H1 (cell line): ENCODE measurements around the gene RBP3. TPM values are rescaled to one million over a fixed set of nuclear protein-coding genes. Genes with fewer than 3 reads are reported as not detected.

Source experiments
- CBX8 ChIP-seq: fragments of 300-800, 300-1000 bp; sonication (generic); IDR thresholded peaks from 2 replicates; pipeline ENCODE4 v1.7.1; 2016; ENCODE audit warnings: low read depth, low read length, borderline replicate concordance
- SUZ12 ChIP-seq: fragments of 200-600 bp; sonication (generic); IDR thresholded peaks from 2 replicates; pipeline ENCODE4 v1.6.1; 2012; ENCODE audit warnings: mild to moderate bottlenecking, inconsistent platforms, low read length, moderate library complexity, mixed read lengths
- polyA plus RNA-seq, 7 experiments: library from polyadenylated mRNA; depleted of rRNA in 3 of 7; stranded (reverse) in 5 of 7; unstranded in 2 of 7; fragments of >200 nt in 5 of 7; fragments of 200-250 nt in 2 of 7; gene quantifications; 1 replicate in 5 of 7; 2 replicates in 1 of 7; 4 replicates in 1 of 7; pipeline versions ENCODE4 v1.2.1 to v1.2.3, GENCODE V29; 2011 to 2013; ENCODE audit warnings: missing spikeins in 2 of 7, mixed read lengths in 2 of 7
- total RNA-seq: library from RNA; stranded (reverse); fragmentation: NEBNext Ultra II Directional; extraction: Animal tissue kit (Norgen Biotek cat#: 25700); gene quantifications from 2 replicates; pipeline ENCODE4 v1.2.1, GENCODE V29; 2021

RBP3 gene
- total and polyA plus RNA-seq, 2 of the 8 experiments (the other 6 are each of a cell fraction or from before 2014, with no cell fraction given) = not detected

- TF ChIP-seq CBX8 (no peak), SUZ12 (no peak)
These were observed 16.2 kb downstream of the RBP3 start (continued) for GRCh38 chr10:47364366-47364765.
